ENCODE measurements around the gene SPTB.

Gene SPTB

DNA sequence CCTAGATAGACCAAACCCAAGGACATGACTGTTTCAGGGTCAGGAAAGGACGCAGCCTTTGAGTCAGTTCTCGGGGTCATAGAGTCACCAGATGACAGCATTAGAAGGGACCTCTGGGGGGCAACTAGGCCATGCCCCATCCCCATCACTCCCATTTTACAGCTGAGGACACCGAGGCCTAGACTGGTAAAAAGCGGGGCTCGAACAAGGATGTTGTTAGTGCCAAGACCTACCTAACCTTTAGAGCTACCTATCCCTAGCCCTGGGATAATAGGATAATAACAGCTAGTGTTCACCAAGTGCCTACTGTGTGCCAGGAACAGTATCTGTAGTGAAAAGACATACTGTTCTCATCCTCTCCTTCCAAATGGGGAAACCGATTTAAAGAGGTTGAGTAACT, 126.8 kb downstream of the SPTB start:
- Histone ChIP-seq H3K27me3 (replicated peaks in 2 of 5; ENCODE audit: control insufficient read depth in 4 of 5, insufficient read depth in 5 of 5, low read length in 4 of 5) (peaks cover 0 to 6% (median 0%) of the 10 kb centered on the region in 5 experiments), H3K9me3 (ENCODE audit: control extremely low read depth in 1 of 5, control insufficient read depth in 4 of 5, insufficient read depth in 2 of 5, low read depth in 1 of 5, low read length in 4 of 5) (no peaks in the 10 kb centered on the region), H3K36me3 (ENCODE audit: control insufficient read depth in 4 of 4, insufficient read depth in 4 of 4, low read length in 3 of 4) (peaks cover 0 to 9% (median 0%) of the 10 kb centered on the region in 4 experiments), H3K27ac (ENCODE audit: insufficient read depth in 1 of 2, low read depth in 1 of 2, low read length in 2 of 2, poor library complexity in 1 of 2, severe bottlenecking in 2 of 2) (no peak overlapping the region), H3K4me3 (ENCODE audit: control insufficient read depth in 1 of 7, extremely low read depth in 1 of 7, insufficient read depth in 4 of 7, low read depth in 2 of 7, low read length in 6 of 7) (no peak overlapping the region), H3K4me1 (ENCODE audit: control extremely low read depth in 1 of 4, control insufficient read depth in 4 of 4, insufficient read depth in 4 of 4, low read length in 3 of 4) (no peaks in the 10 kb centered on the region)
- DNase-seq: no peak
- WGBS (ENCODE audit: insufficient coverage): 97% methylated on average over 6 of the region's 6 CpGs
- ChIA-PET POLR2A (no interaction called here), CTCF (interaction anchor here (0.7 to 0.9 kb wide), 3 partner anchors 16 to 82 kb away, joined by 3 read pairs; no protein-coding TSS in a partner anchor)

DNA sequence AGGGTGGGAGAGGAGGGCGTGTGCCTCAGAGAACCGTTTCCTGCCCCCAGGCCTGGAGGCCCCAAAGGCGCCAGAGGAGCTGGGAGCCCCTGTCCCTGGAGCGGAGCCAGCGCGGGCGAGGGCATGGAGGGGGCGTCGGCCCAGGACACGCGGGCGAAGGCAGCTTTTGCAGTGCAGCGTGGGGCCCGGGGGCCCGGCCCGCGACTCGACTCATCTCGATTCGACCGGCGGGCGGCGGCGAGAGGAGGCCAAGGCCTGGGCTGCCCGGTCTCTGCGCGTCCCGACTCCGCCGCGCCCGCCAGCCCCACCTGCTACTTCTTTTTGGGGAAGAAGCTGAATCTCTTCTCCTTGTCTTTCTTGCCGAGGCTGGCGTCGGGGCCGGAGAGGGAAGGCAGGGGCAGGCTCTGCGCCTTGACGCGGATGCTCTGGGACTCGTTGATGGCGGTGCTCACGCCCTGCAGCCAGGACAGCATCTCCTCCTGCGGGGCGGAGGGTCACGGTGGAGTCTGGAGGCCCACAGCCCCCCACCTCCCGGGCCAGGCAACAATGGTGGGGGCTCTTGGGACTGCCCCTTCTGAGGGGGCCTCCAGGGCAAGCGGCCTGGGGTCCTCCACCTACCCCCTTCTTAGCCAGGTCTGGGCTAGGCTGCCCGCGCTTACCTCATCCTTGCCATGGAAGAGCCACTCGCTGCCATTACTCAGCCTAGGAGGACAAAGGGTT, 130.6 kb downstream of the SPTB start:
- Histone ChIP-seq H3K27ac (ENCODE audit: insufficient read depth in 1 of 2, low read depth in 1 of 2, low read length in 2 of 2, poor library complexity in 1 of 2, severe bottlenecking in 2 of 2) (no peak overlapping the region), H3K4me3 (ENCODE audit: control insufficient read depth in 1 of 7, extremely low read depth in 1 of 7, insufficient read depth in 4 of 7, low read depth in 2 of 7, low read length in 6 of 7) (no peak overlapping the region), H3K36me3 (ENCODE audit: control insufficient read depth in 4 of 4, insufficient read depth in 4 of 4, low read length in 3 of 4) (peaks cover 0 to 31% (median 0%) of the 10 kb centered on the region in 4 experiments), H3K27me3 (replicated peaks in 2 of 5; ENCODE audit: control insufficient read depth in 4 of 5, insufficient read depth in 5 of 5, low read length in 4 of 5) (peaks cover 0 to 4% (median 0%) of the 10 kb centered on the region in 5 experiments), H3K9me3 (ENCODE audit: control extremely low read depth in 1 of 5, control insufficient read depth in 4 of 5, insufficient read depth in 2 of 5, low read depth in 1 of 5, low read length in 4 of 5) (peaks cover 0 to 3% (median 0%) of the 10 kb centered on the region in 5 experiments), H3K4me1 (ENCODE audit: control extremely low read depth in 1 of 4, control insufficient read depth in 4 of 4, insufficient read depth in 4 of 4, low read length in 3 of 4) (no peaks in the 10 kb centered on the region)
- ChIA-PET POLR2A (interaction anchor here (0.5 to 0.9 kb wide), 2 partner anchors 24 to 173 kb away, joined by 3 to 7 read pairs; no protein-coding TSS in a partner anchor), CTCF (interaction anchor here (0.7 to 3.5 kb wide), 3 partner anchors 12 to 51 kb away, joined by 3 to 16 read pairs (median 3); no protein-coding TSS in a partner anchor)
- WGBS (ENCODE audit: insufficient coverage): 97% methylated on average over 46 of the region's 51 CpGs
- no peak for DNase-seq

DNA sequence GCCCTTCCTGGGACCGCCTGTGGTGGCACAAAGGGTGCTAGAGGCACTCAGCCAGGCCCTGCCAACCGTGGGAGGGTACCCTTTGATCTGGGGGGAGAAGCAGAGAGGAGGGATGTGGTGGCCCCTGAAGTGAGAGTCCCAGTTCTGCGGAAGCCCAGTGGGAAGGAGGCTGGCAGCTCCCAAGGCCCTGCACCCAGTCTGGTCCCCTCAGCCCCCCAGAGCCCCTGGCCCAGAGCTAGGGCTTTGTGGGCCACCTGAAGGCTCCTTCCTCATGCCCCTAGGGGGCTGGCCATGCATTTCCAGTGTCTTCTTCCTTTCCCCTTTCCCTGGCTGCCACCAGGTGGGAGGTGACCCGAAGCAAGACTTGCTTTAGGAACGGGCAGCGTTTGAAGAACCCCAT, 131.2 kb downstream of the SPTB start:
- H3K27me3 ChIP-seq (replicated peaks in 2 of 5; ENCODE audit: control insufficient read depth in 4 of 5, insufficient read depth in 5 of 5, low read length in 4 of 5): peaks cover 0 to 2% (median 0%) of the 10 kb centered on the region in 5 experiments
- peaks cover 0 to 37% (median 0%) of the 10 kb centered on the region in 4 experiments for H3K36me3 ChIP-seq (ENCODE audit: control insufficient read depth in 4 of 4, insufficient read depth in 4 of 4, low read length in 3 of 4)
- H3K27ac ChIP-seq (ENCODE audit: insufficient read depth in 1 of 2, low read depth in 1 of 2, low read length in 2 of 2, poor library complexity in 1 of 2, severe bottlenecking in 2 of 2): no peak overlapping the region
- WGBS (ENCODE audit: insufficient coverage): 89% methylated on average over 6 of the region's 6 CpGs
- DNase-seq: no peak
- no peak overlapping the region for H3K4me3 ChIP-seq (ENCODE audit: control insufficient read depth in 1 of 7, extremely low read depth in 1 of 7, insufficient read depth in 4 of 7, low read depth in 2 of 7, low read length in 6 of 7)
- CTCF ChIA-PET: interaction anchor here (3.5 kb wide), 1 partner anchor 13 kb away, joined by 16 read pairs; no protein-coding TSS in a partner anchor
- H3K4me1 ChIP-seq (ENCODE audit: control extremely low read depth in 1 of 4, control insufficient read depth in 4 of 4, insufficient read depth in 4 of 4, low read length in 3 of 4): no peaks in the 10 kb centered on the region
- POLR2A ChIA-PET: no interaction called here
- H3K9me3 ChIP-seq (ENCODE audit: control extremely low read depth in 1 of 5, control insufficient read depth in 4 of 5, insufficient read depth in 2 of 5, low read depth in 1 of 5, low read length in 4 of 5): peaks cover 0 to 3% (median 0%) of the 10 kb centered on the region in 5 experiments

- no peak for DNase-seq
- Histone ChIP-seq H3K27me3 (replicated peaks in 2 of 5; ENCODE audit: control insufficient read depth in 4 of 5, insufficient read depth in 5 of 5, low read length in 4 of 5) (peaks cover 0 to 2% (median 0%) of the 10 kb centered on the region in 5 experiments), H3K4me3 (ENCODE audit: control insufficient read depth in 1 of 7, extremely low read depth in 1 of 7, insufficient read depth in 4 of 7, low read depth in 2 of 7, low read length in 6 of 7) (no peak overlapping the region), H3K9me3 (ENCODE audit: control extremely low read depth in 1 of 5, control insufficient read depth in 4 of 5, insufficient read depth in 2 of 5, low read depth in 1 of 5, low read length in 4 of 5) (peaks cover 0 to 3% (median 0%) of the 10 kb centered on the region in 5 experiments), H3K4me1 (ENCODE audit: control extremely low read depth in 1 of 4, control insufficient read depth in 4 of 4, insufficient read depth in 4 of 4, low read length in 3 of 4) (no peaks in the 10 kb centered on the region), H3K27ac (ENCODE audit: insufficient read depth in 1 of 2, low read depth in 1 of 2, low read length in 2 of 2, poor library complexity in 1 of 2, severe bottlenecking in 2 of 2) (no peak overlapping the region), H3K36me3 (ENCODE audit: control insufficient read depth in 4 of 4, insufficient read depth in 4 of 4, low read length in 3 of 4) (peaks cover 0 to 49% (median 0%) of the 10 kb centered on the region in 4 experiments)
- 97% methylated on average over 5 of the region's 5 CpGs for WGBS (ENCODE audit: insufficient coverage)
- CTCF ChIA-PET: interaction anchor here (2.4 to 3.5 kb wide), 2 partner anchors 11 to 14 kb away, joined by 6 to 16 read pairs; no protein-coding TSS in a partner anchor
- POLR2A ChIA-PET: interaction anchor here (0.6 kb wide), 1 partner anchor 51 kb away, joined by 3 read pairs; no protein-coding TSS in a partner anchor
These were observed 132.4 kb downstream of the SPTB start for GRCh38 chr14:64747327-64747726.

DNA sequence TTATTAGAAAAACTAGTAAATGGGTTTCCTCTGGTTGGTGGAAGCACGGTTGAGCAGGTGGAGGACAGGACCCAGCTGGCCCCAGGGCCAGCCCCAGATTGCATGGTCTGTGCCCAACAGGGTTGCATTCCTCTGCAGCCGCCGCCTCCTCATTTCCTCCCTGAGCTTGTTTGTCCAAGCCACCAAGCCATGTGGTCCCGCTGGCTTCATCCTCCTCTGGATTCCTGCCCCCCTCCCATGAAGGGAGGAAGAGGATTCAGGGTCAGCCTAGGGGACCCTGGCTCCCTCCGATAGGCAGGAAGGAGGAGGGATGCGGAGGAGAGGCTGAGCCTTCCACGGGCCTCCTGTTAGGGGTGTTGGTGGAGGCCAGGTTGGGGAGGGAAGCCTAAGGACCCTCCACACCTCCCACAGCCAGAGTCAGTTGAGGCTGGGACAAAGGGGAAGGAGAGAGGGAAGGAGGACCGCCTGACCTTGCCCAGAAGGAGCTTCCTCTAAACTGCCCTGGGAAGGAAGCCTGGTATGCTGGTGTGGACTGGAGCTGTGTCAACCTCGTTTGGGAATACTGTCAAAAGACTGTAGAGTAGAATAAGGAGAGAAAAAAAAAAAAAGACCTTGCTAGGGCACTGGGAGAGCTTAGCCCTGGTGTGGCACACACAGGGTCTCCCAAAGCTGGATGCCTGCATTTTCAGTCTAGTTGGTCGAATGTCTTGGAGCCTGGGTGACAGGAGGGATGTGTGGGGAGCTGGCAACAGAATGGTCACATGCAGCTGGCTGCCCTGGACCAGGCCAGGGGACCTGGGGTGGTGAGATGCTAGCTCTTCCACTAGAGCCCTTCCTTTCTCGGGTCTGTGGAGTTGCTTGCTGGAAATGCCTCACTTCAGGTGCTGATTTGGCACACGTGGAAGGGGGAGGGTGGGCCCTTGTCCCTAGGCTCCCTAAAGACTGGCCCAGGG, 133.1 kb downstream of the SPTB start:
- no peak for DNase-seq
- Histone ChIP-seq H3K4me1 (ENCODE audit: control extremely low read depth in 1 of 4, control insufficient read depth in 4 of 4, insufficient read depth in 4 of 4, low read length in 3 of 4) (no peaks in the 10 kb centered on the region), H3K4me3 (ENCODE audit: control insufficient read depth in 1 of 7, extremely low read depth in 1 of 7, insufficient read depth in 4 of 7, low read depth in 2 of 7, low read length in 6 of 7) (no peak overlapping the region), H3K9me3 (ENCODE audit: control extremely low read depth in 1 of 5, control insufficient read depth in 4 of 5, insufficient read depth in 2 of 5, low read depth in 1 of 5, low read length in 4 of 5) (peaks cover 0 to 3% (median 0%) of the 10 kb centered on the region in 5 experiments), H3K36me3 (ENCODE audit: control insufficient read depth in 4 of 4, insufficient read depth in 4 of 4, low read length in 3 of 4) (peaks cover 0 to 57% (median 0%) of the 10 kb centered on the region in 4 experiments), H3K27ac (ENCODE audit: insufficient read depth in 1 of 2, low read depth in 1 of 2, low read length in 2 of 2, poor library complexity in 1 of 2, severe bottlenecking in 2 of 2) (no peak overlapping the region), H3K27me3 (replicated peaks in 2 of 5; ENCODE audit: control insufficient read depth in 4 of 5, insufficient read depth in 5 of 5, low read length in 4 of 5) (no peaks in the 10 kb centered on the region)
- ChIA-PET CTCF (interaction anchor here (1.0 to 2.4 kb wide), 3 partner anchors 12 to 47 kb away, joined by 4 to 6 read pairs (median 4); no protein-coding TSS in a partner anchor), POLR2A (interaction anchor here (0.6 kb wide), 1 partner anchor 52 kb away, joined by 3 read pairs; no protein-coding TSS in a partner anchor)
- WGBS (ENCODE audit: insufficient coverage): 68% methylated on average over 4 of the region's 12 CpGs

GRCh38 chr14:64745511-64746091, 134.1 kb downstream of the SPTB start:
- Histone ChIP-seq H3K36me3 (ENCODE audit: control insufficient read depth in 4 of 4, insufficient read depth in 4 of 4, low read length in 3 of 4) (peaks cover 0 to 66% (median 0%) of the 10 kb centered on the region in 4 experiments), H3K4me1 (ENCODE audit: control extremely low read depth in 1 of 4, control insufficient read depth in 4 of 4, insufficient read depth in 4 of 4, low read length in 3 of 4) (no peaks in the 10 kb centered on the region), H3K27ac (ENCODE audit: insufficient read depth in 1 of 2, low read depth in 1 of 2, low read length in 2 of 2, poor library complexity in 1 of 2, severe bottlenecking in 2 of 2) (no peak overlapping the region), H3K9me3 (ENCODE audit: control extremely low read depth in 1 of 5, control insufficient read depth in 4 of 5, insufficient read depth in 2 of 5, low read depth in 1 of 5, low read length in 4 of 5) (peaks cover 0 to 3% (median 0%) of the 10 kb centered on the region in 5 experiments), H3K4me3 (ENCODE audit: control insufficient read depth in 1 of 7, extremely low read depth in 1 of 7, insufficient read depth in 4 of 7, low read depth in 2 of 7, low read length in 6 of 7) (no peak overlapping the region), H3K27me3 (replicated peaks in 2 of 5; ENCODE audit: control insufficient read depth in 4 of 5, insufficient read depth in 5 of 5, low read length in 4 of 5) (no peaks in the 10 kb centered on the region)
- WGBS (ENCODE audit: insufficient coverage): 93% methylated on average over 8 of the region's 8 CpGs
- no peak for DNase-seq
- ChIA-PET POLR2A (no interaction called here), CTCF (interaction anchor here (0.7 to 2.4 kb wide), 3 partner anchors 13 to 57 kb away, joined by 3 to 6 read pairs (median 4); no protein-coding TSS in a partner anchor)
